22Rv1 (cell line): Measurements from ENCODE around the gene SV2C.

Experiments used
- H3K27ac ChIP-seq: fragments of 450-650 bp; 2 replicates; pipeline ENCODE4 v1.5.1; 2017
- CTCF ChIP-seq: fragments of 450-650 bp; IDR thresholded peaks from 2 replicates; pipeline ENCODE4 v1.5.1; 2017; ENCODE audit warnings: mild to moderate bottlenecking
- ZFX ChIP-seq: fragments of 450-650 bp; IDR thresholded peaks from 2 replicates; pipeline ENCODE4 v1.6.1; 2017; ENCODE audit warnings: antibody characterized with exemption, borderline replicate concordance

Gene SV2C

GRCh38 chr5:76378355-76378754 lies 295.2 kb downstream of the SV2C start:
- H3K27ac ChIP-seq = no peak overlapping the region
- TF ChIP-seq ZFX (no peak), CTCF (no peak)

- no peak for TF ChIP-seq ZFX
- TF ChIP-seq CTCF = no peak
- no peak overlapping the region for H3K27ac ChIP-seq
Measured at GRCh38 chr5:76379316-76379715, 296.1 kb downstream of the SV2C start.

GRCh38 chr5:76379855-76380254 lies 296.7 kb downstream of the SV2C start:
- no peak overlapping the region for H3K27ac ChIP-seq
- no peak for TF ChIP-seq CTCF
- TF ChIP-seq ZFX = no peak

GRCh38 chr5:76380346-76381066 lies 297.3 kb downstream of the SV2C start:
- no peak overlapping the region for H3K27ac ChIP-seq
- TF ChIP-seq CTCF (no peak), ZFX (no peak)

GRCh38 chr5:76383126-76383832 lies 300.1 kb downstream of the SV2C start:
- no peak overlapping the region for H3K27ac ChIP-seq
- TF ChIP-seq CTCF = no peak
- TF ChIP-seq ZFX = no peak

GRCh38 chr5:76384189-76384588 lies 301.0 kb downstream of the SV2C start:
- no peak overlapping the region for H3K27ac ChIP-seq
- TF ChIP-seq ZFX = no peak
- TF ChIP-seq CTCF = no peak

GRCh38 chr5:76384705-76385104 lies 301.5 kb downstream of the SV2C start:
- H3K27ac ChIP-seq = no peak overlapping the region
- TF ChIP-seq ZFX (no peak), CTCF (no peak)
